ENCODE results near the gene ALG12. TPM values are rescaled to one million over a fixed set of nuclear protein-coding genes. Genes with fewer than 3 reads are reported as not detected.

ALG12 gene
- polyA plus RNA-seq, 1 of the 3 experiments (the other 2 are of a cell fraction): 9.9 TPM

DNA sequence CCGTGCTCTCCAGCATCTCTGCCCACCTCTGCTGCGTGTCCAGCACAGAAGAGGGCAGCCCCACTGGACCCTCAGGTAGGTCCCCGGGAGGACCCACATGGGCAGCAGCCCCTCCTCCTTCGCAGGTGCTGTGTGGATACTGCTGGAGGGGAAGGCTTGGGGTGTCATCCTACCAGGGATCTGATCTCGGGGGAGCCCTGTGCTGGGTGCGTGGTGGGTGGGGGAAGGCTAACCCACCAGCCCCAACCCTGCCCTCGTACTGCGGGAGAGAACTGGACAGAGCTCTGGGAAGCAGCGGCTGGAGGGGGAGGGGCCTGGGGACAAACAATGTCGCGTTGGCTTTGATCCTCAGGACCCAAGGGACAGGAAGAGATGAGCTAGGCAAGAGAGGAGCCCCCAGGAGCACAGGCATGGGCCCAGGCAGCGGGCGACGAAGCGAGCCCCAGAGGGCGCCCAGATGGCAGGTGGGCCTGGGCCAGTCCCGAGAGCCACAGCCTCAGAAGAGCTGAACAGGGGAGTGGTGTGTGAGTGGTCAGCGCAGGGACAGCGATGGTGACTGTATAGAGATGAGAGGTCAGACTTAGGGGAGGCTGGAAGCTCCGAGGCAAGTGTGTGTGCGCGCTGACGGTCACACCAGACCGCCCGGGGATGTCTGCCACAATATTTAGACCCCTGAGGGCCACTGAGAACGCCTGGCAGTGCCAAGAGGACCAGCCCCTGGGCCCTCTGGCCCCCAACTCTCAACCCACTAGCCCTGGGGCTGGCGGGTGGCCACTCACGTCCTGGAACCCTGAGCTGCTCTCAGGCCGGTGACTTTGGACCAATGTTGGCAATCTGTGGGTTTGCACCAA is 40.9 kb upstream of the ALG12 start:
- POLR2A ChIA-PET: interaction anchor here (1.2 to 1.4 kb wide), 2 partner anchors 13 to 23 kb away, joined by 3 read pairs; no protein-coding TSS in a partner anchor

GRCh38 chr22:49958366-49958921 is 40.2 kb upstream of the ALG12 start:
- Histone ChIP-seq H3K36me3 (replicated peaks in 1 of 2; ENCODE audit: control insufficient read depth in 1 of 2, insufficient read depth in 2 of 2, low read length in 1 of 2) (peaks cover 1 to 9% of the 10 kb centered on the region in 2 experiments), H3K27ac (ENCODE audit: low read depth in 2 of 2, low read length in 1 of 2) (no peak overlapping the region), H3K27me3 (ENCODE audit: insufficient read depth) (no peaks in the 10 kb centered on the region), H3K79me2 (ENCODE audit: insufficient read depth) (peaks cover 23% of the 10 kb centered on the region), H3K4me1 (ENCODE audit: control insufficient read depth in 1 of 2, insufficient read depth in 2 of 2, low read depth in 1 of 2, low read length in 1 of 2) (peaks cover 16 to 53% of the 10 kb centered on the region in 2 experiments; a peak in 2 of 4 replicates), H3K9me2 (no peaks in the 10 kb centered on the region), H4K20me1 (ENCODE audit: insufficient read depth) (peaks cover 7% of the 10 kb centered on the region), H2AFZ (ENCODE audit: low read depth) (no peak overlapping the region), H3K9me3 (no peaks in the 10 kb centered on the region), H3K9ac (no peak overlapping the region), H3K4me3 (ENCODE audit: low read depth in 2 of 2, low read length in 1 of 2) (no peak overlapping the region), H3K4me2 (no peak overlapping the region), H3F3A (replicated peaks; ENCODE audit: insufficient read depth) (no peaks in the 10 kb centered on the region)
- CTCF ChIA-PET: no interaction called here
- TF ChIP-seq MAX (IDR thresholded peaks at IDR 0.05; ENCODE audit: low read depth) (no peak), ELF1 (IDR thresholded peaks at IDR 0.05) (no peak), SIN3A (IDR thresholded peaks at IDR 0.05; ENCODE audit: borderline replicate concordance, low read depth, low read length) (no peak), TCF12 (IDR thresholded peaks at IDR 0.05) (no peak)
- TF ChIP-seq, protein P1, sequence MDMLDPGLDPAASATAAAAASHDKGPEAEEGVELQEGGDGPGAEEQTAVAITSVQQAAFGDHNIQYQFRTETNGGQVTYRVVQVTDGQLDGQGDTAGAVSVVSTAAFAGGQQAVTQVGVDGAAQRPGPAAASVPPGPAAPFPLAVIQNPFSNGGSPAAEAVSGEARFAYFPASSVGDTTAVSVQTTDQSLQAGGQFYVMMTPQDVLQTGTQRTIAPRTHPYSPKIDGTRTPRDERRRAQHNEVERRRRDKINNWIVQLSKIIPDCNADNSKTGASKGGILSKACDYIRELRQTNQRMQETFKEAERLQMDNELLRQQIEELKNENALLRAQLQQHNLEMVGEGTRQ (IDR thresholded peaks at IDR 0.05; ENCODE audit: borderline replicate concordance, low read depth, low read length): no peak
- TF ChIP-seq, protein P2, sequence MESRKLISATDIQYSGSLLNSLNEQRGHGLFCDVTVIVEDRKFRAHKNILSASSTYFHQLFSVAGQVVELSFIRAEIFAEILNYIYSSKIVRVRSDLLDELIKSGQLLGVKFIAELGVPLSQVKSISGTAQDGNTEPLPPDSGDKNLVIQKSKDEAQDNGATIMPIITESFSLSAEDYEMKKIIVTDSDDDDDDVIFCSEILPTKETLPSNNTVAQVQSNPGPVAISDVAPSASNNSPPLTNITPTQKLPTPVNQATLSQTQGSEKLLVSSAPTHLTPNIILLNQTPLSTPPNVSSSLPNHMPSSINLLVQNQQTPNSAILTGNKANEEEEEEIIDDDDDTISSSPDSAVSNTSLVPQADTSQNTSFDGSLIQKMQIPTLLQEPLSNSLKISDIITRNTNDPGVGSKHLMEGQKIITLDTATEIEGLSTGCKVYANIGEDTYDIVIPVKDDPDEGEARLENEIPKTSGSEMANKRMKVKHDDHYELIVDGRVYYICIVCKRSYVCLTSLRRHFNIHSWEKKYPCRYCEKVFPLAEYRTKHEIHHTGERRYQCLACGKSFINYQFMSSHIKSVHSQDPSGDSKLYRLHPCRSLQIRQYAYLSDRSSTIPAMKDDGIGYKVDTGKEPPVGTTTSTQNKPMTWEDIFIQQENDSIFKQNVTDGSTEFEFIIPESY (IDR thresholded peaks at IDR 0.05; ENCODE audit: borderline replicate concordance, low read depth): no peak
- POLR2A ChIA-PET: interaction anchor here (1.2 kb wide), 1 partner anchor 22 kb away, joined by 3 read pairs; no protein-coding TSS in a partner anchor
- DNase-seq: no peak
- 95% methylated on average over 4 of the region's 16 CpGs for WGBS (ENCODE audit: low lambda C conversion rate)

More for the DNA sequence above, 40.9 kb upstream of the ALG12 start:
- H3K9ac ChIP-seq: peak overlapping the region; percentile 68; the same call in 1 of the 2 replicates
- peak overlapping the region; percentile 76 to 77 for H3K4me3 ChIP-seq (ENCODE audit: low read depth in 2 of 2, low read length in 1 of 2)
- H3F3A ChIP-seq (replicated peaks; ENCODE audit: insufficient read depth): no peaks in the 10 kb centered on the region
- peaks cover 5 to 16% of the 10 kb centered on the region in 2 experiments for H3K36me3 ChIP-seq (replicated peaks in 1 of 2; ENCODE audit: control insufficient read depth in 1 of 2, insufficient read depth in 2 of 2, low read length in 1 of 2)
- no peaks in the 10 kb centered on the region for H3K9me2 ChIP-seq
- H3K9me3 ChIP-seq: no peaks in the 10 kb centered on the region
- H4K20me1 ChIP-seq (ENCODE audit: insufficient read depth): peaks cover 7% of the 10 kb centered on the region
- no peaks in the 10 kb centered on the region for H3K27me3 ChIP-seq (ENCODE audit: insufficient read depth)
- peaks cover 20 to 46% of the 10 kb centered on the region in 2 experiments; a peak in 2 of 4 replicates for H3K4me1 ChIP-seq (ENCODE audit: control insufficient read depth in 1 of 2, insufficient read depth in 2 of 2, low read depth in 1 of 2, low read length in 1 of 2)
- WGBS (ENCODE audit: low lambda C conversion rate): 85% methylated on average over 22 of the region's 29 CpGs
- H3K4me2 ChIP-seq: peak overlapping the region; percentile 98
- H3K79me2 ChIP-seq (ENCODE audit: insufficient read depth): peaks cover 30% of the 10 kb centered on the region
- TF ChIP-seq MAX (IDR thresholded peaks at IDR 0.05; ENCODE audit: low read depth): no peak
- TF ChIP-seq FOXJ3 (CRISPR knock-in tag; IDR thresholded peaks at IDR 0.05): no peak
- no peak for TF ChIP-seq TCF12 (IDR thresholded peaks at IDR 0.05)
- TF ChIP-seq MEF2A (IDR thresholded peaks at IDR 0.05; ENCODE audit: borderline replicate concordance, low read depth): no peak
- no peak for TF ChIP-seq FOXM1 (IDR thresholded peaks at IDR 0.05; ENCODE audit: low read depth)
- no peak for TF ChIP-seq EP300 (IDR thresholded peaks at IDR 0.05; ENCODE audit: borderline replicate concordance in 1 of 2, low read depth in 1 of 2, low read length in 1 of 2)
- TF ChIP-seq IRF3 (IDR thresholded peaks at IDR 0.05; ENCODE audit: low read depth, low read length): no peak
- peak overlapping the region in 1 of 2 experiments; percentile 86; a peak in 1 of 4 replicates for H3K27ac ChIP-seq (ENCODE audit: low read depth in 2 of 2, low read length in 1 of 2)
- H2AFZ ChIP-seq (ENCODE audit: low read depth): peak overlapping the region; percentile 84; the same call in 1 of the 2 replicates
- no peak for DNase-seq
- CTCF ChIA-PET: interaction anchor here (1.3 kb wide), 1 partner anchor 71 kb away, joined by 5 read pairs; no protein-coding TSS in a partner anchor
